ENCODE results near the gene FOSL2.

The FOSL2 gene

DNA sequence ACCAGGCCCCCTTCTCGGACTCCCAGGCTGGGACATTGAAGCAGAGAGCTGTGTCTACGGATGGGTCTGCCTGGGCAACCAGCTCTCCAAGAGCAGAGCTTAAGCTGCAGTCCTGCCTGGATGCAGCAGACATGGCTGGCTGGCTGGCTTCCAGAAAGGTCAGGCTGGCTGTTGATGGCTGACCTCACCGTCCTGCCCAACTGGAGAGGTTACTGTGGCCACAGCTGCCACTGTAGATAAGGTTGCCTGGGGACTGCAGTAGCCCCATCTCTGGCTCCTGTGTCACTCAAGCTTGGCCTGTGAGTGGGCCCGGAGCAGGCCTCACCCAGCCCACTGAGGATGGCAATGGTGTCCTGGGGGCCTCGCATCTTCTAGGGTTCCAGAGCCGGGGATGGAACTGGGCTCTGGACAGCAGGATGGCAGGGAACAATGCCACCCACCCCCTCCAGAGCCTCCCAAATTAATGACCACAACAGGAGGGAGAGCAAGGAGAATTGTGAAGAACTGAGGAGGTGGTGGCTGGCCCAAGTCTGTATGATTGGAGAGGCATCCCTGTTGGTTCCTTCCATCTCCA is 37.0 kb upstream of the FOSL2 start:
- H3K9me3 Mint-ChIP-seq = no peaks in the 10 kb centered on the region
- peak; percentile 45 for DNase-seq
- H3K36me3 Mint-ChIP-seq (ENCODE audit: low read depth) = no peaks in the 10 kb centered on the region
- TF ChIP-seq, protein P1, sequence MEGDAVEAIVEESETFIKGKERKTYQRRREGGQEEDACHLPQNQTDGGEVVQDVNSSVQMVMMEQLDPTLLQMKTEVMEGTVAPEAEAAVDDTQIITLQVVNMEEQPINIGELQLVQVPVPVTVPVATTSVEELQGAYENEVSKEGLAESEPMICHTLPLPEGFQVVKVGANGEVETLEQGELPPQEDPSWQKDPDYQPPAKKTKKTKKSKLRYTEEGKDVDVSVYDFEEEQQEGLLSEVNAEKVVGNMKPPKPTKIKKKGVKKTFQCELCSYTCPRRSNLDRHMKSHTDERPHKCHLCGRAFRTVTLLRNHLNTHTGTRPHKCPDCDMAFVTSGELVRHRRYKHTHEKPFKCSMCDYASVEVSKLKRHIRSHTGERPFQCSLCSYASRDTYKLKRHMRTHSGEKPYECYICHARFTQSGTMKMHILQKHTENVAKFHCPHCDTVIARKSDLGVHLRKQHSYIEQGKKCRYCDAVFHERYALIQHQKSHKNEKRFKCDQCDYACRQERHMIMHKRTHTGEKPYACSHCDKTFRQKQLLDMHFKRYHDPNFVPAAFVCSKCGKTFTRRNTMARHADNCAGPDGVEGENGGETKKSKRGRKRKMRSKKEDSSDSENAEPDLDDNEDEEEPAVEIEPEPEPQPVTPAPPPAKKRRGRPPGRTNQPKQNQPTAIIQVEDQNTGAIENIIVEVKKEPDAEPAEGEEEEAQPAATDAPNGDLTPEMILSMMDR (IDR thresholded peaks at IDR 0.05) = no peak
- H3K27ac Mint-ChIP-seq = no peak overlapping the region
- H3K4me1 Mint-ChIP-seq = peaks cover 60% of the 10 kb centered on the region
- peak overlapping the region; percentile 8 for H3K4me3 Mint-ChIP-seq
- peaks cover 4% of the 10 kb centered on the region for H3K27me3 Mint-ChIP-seq (ENCODE audit: low read depth, poor library complexity)

DNA sequence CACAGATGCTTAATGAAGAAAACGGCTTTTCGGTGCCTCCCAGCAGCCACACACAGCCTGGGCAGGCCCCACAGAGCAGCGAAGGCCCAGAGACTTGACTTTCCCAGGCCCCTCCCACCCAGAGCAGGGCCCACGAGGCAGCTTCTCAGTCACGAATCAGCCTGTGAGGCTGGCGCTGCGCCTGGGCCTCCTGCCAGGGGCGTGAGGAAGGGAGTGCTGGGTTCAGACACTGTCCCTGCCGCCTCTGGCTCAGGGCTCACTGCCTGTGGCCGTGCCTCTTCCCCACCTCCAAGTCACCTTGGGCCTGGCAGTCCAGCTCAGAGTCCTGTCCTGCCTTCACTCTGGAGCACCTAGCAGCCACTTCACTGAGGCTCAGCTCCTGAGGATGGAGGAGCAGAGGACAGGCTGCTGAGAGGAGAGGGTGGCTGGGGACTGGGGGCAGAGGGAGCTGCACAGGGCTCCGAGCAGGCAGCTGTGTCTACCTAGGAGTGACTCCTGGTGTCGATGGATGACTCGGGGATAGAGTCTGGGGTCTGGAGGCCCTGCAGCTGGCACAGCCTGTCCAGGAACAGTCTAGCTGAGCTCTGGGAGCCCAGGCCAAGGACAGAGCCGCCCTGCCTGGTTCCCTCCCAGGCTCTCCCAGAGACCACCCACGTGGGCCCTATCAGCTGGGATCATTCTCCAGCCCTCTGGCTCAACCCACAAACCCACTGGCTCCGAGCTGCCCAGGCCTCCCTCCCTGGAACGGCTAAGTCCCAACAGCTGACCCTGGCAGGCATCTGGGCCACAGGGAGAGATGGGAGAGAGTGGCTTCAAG is 36.4 kb upstream of the FOSL2 start:
- peak; percentile 46 for DNase-seq
- no peaks in the 10 kb centered on the region for H3K9me3 Mint-ChIP-seq
- peaks cover 67% of the 10 kb centered on the region for H3K4me1 Mint-ChIP-seq
- H3K4me3 Mint-ChIP-seq = no peak overlapping the region
- TF ChIP-seq, protein P1 (IDR thresholded peaks at IDR 0.05) = no peak
- H3K27ac Mint-ChIP-seq = no peak overlapping the region
- H3K36me3 Mint-ChIP-seq (ENCODE audit: low read depth) = no peaks in the 10 kb centered on the region
- H3K27me3 Mint-ChIP-seq (ENCODE audit: low read depth, poor library complexity) = peaks cover 1% of the 10 kb centered on the region

DNA sequence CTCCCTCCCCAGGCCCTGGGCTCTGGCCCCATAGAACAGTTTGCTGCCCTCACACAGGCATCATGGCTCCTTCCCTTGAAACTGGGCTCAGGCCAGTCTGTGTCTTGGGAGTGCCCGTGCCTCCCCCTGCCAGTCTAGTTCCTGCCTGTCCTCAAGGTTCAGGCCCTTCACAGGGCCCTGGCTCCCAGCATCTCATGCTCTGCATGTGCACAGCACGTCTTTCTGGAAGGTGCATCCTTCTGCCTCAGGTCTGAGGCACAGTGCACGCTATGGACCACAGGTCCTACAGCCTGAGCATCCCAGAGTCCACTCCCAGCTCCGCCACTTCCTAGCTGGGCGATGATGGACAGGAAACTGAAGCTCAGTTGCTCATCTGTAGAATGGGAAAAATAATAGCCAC is 35.6 kb upstream of the FOSL2 start:
- Mint-ChIP-seq H3K27me3 (ENCODE audit: low read depth, poor library complexity) (no peaks in the 10 kb centered on the region), H3K36me3 (ENCODE audit: low read depth) (no peaks in the 10 kb centered on the region), H3K4me3 (no peak overlapping the region), H3K9me3 (no peaks in the 10 kb centered on the region), H3K27ac (no peak overlapping the region), H3K4me1 (peaks cover 74% of the 10 kb centered on the region)
- TF ChIP-seq, protein P1 (IDR thresholded peaks at IDR 0.05) = no peak
- no peak for DNase-seq

DNA sequence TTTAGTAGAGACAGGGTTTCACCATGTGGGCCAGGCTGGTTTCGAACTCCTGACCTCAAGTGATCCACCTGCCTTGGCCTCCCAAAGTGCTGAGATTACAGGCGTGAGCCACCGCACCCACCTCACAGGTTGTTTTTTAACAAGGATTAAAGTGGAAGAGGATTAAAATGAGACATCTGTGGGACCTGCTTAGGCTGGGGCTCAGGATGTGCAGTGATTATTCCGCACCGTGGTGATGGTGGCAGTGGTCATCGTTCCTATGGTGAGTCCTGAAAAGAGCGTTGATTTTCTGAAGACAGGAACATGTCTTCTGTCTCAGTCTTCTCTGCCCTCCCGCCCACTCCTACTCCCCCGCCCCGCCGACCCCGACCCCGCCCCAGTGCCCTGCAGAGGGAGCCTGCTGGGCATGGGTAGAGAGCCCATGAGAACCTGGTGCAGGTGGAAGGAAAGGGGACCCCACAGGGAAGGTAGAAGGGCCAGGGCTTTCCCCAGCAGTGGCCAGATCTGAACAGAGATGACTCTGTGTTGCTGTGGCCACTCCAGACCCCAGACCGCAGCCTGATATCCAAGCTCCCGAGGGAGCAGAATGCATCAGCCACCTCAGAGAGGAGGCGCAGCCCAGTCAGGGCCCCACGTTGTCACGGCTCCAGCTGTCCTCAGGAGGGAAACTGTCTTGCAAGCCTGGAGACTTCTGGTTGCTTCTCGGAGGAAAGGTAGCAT is 34.5 kb upstream of the FOSL2 start:
- Mint-ChIP-seq H3K9me3 (no peaks in the 10 kb centered on the region), H3K36me3 (ENCODE audit: low read depth) (no peaks in the 10 kb centered on the region), H3K27me3 (ENCODE audit: low read depth, poor library complexity) (peaks cover 6% of the 10 kb centered on the region), H3K4me1 (peaks cover 74% of the 10 kb centered on the region), H3K4me3 (no peak overlapping the region), H3K27ac (no peak overlapping the region)
- DNase-seq = no peak
- TF ChIP-seq, protein P1 (IDR thresholded peaks at IDR 0.05) = no peak

DNA sequence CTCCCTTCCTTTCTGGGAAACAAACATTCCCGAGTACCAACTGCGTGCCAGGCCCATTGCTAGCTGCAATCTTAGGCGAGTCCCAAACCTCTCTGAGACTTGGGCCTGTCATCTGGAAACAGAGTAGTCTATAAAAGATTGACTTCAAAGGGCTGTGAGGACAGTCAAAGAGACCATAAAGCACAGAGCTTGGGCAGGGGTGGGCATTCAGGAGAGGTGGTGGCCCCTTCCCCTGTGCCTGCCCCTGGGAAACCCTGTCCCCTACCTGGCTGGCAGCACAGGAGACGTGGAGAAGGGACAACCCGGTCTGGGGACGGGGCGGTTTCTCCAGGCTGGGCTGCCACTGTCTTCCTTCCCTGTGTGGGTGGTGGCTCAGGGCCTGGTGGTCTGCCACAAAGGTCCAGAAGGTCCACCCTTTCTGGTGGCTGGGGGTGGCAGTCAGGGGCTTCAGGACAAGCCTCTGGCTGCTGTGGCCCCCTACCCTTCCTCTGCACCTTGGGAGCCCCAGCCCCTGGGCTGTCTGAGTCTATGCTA is 33.9 kb upstream of the FOSL2 start:
- no peaks in the 10 kb centered on the region for H3K36me3 Mint-ChIP-seq (ENCODE audit: low read depth)
- peaks cover 8% of the 10 kb centered on the region for H3K27me3 Mint-ChIP-seq (ENCODE audit: low read depth, poor library complexity)
- no peak overlapping the region for H3K4me3 Mint-ChIP-seq
- no peak overlapping the region for H3K27ac Mint-ChIP-seq
- H3K9me3 Mint-ChIP-seq = no peaks in the 10 kb centered on the region
- TF ChIP-seq, protein P1 (IDR thresholded peaks at IDR 0.05) = no peak
- no peak for DNase-seq
- peaks cover 80% of the 10 kb centered on the region for H3K4me1 Mint-ChIP-seq
